GM18498 (cell line): ENCODE data around the gene SRXN1.

Source experiments
- ATAC-seq: cut with Tn5 transposase; IDR thresholded peaks from one replicate; pipeline ENCODE4 v1.9.1; 2021; ENCODE audit warnings: mild to moderate bottlenecking, moderate library complexity; ENCODE audit not compliant: unreplicated experiment

SRXN1 gene

GRCh38 chr20:637559-637958 lies 15.4 kb downstream of the SRXN1 start:
- ATAC-seq = no peak

GRCh38 chr20:635893-636338 lies 17.1 kb downstream of the SRXN1 start:
- no peak for ATAC-seq

GRCh38 chr20:635028-635892 lies 17.7 kb downstream of the SRXN1 start:
- ATAC-seq = no peak

- ATAC-seq = no peak
These were observed 18.7 kb downstream of the SRXN1 start for GRCh38 chr20:634148-634925.

- ATAC-seq = no peak
These were observed 21.9 kb downstream of the SRXN1 start for GRCh38 chr20:631101-631500.

GRCh38 chr20:626579-626978 lies 26.4 kb downstream of the SRXN1 start:
- ATAC-seq = no peak

- ATAC-seq = no peak
These were observed 27.6 kb downstream of the SRXN1 start for GRCh38 chr20:625360-625932.

- no peak for ATAC-seq
These were observed 29.3 kb downstream of the SRXN1 start for GRCh38 chr20:623704-624103.

- ATAC-seq = no peak
These were observed 30.0 kb downstream of the SRXN1 start for GRCh38 chr20:623021-623420.

GRCh38 chr20:622161-622560 lies 30.8 kb downstream of the SRXN1 start:
- no peak for ATAC-seq

GRCh38 chr20:621125-621756 lies 31.8 kb downstream of the SRXN1 start:
- no peak for ATAC-seq

- no peak for ATAC-seq
These were observed 32.8 kb downstream of the SRXN1 start for GRCh38 chr20:620246-620645.

- ATAC-seq = no peak
These were observed 34.0 kb downstream of the SRXN1 start for GRCh38 chr20:618980-619379.

- no peak for ATAC-seq
These were observed 34.9 kb downstream of the SRXN1 start for GRCh38 chr20:617934-618690.

GRCh38 chr20:615514-615913 lies 37.5 kb downstream of the SRXN1 start:
- ATAC-seq = no peak

- no peak for ATAC-seq
These were observed 41.2 kb downstream of the SRXN1 start for GRCh38 chr20:611843-612185.

- ATAC-seq = no peak
These were observed 41.8 kb downstream of the SRXN1 start for GRCh38 chr20:611047-611842.

GRCh38 chr20:610130-611046 lies 42.6 kb downstream of the SRXN1 start, which contains the start of gene TCF15:
Gene TCF15 (minus strand): TSS chr20:610309. CDS start chr20:610237, 72 bp downstream.
- ATAC-seq = no peak
